Measurements from ENCODE around the gene SNRPN.
"Not testable (repeated sequence)": the region's sequence is repeated elsewhere in the genome, so short reads cannot be mapped to it uniquely, and the experiment has no call there.

SNRPN gene

GRCh38 chr15:24971772-24972171 is 17.0 kb downstream of the SNRPN start:
- no peak for DNase-seq

DNA sequence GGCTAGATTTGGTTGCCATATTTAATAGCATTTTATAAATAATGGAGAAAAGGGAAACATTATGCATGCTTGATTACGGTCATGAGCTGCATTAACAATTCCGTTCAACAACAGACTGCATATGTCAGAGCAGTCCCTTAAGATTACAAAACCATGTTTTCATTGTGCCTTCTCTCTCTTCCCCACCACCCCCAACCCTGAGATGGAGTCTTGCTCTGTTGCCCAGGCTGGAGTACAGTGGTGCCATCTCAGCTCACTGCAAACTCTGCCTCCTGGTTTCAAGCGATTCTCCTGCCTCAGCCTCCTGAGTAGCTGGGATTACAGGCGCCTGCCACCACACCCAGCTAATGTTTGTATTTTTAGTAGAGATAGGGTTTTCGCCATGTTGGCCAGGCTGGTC is 17.9 kb downstream of the SNRPN start:
- not testable (repeated sequence) for DNase-seq

- no peak for DNase-seq
These were observed 22.1 kb downstream of the SNRPN start for GRCh38 chr15:24976932-24977331.

DNA sequence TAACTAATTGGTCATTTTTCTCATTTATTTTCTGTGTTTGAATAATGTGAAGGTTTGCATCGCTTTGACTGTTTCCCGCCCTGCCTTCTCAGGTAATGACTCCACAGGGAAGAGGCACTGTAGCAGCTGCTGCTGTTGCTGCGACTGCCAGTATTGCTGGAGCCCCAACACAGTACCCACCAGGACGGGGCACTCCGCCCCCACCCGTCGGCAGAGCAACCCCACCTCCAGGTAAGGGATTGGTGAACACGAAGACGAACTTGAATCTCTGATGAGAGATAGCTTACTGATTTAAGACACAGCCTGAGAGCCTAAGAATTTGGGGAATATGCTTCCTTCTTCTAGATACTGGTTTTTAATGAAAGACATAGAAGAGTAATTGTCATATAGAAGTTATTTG is 22.9 kb downstream of the SNRPN start:
- DNase-seq: no peak

GRCh38 chr15:24985224-24985623 is 30.4 kb downstream of the SNRPN start:
- DNase-seq: no peak

DNA sequence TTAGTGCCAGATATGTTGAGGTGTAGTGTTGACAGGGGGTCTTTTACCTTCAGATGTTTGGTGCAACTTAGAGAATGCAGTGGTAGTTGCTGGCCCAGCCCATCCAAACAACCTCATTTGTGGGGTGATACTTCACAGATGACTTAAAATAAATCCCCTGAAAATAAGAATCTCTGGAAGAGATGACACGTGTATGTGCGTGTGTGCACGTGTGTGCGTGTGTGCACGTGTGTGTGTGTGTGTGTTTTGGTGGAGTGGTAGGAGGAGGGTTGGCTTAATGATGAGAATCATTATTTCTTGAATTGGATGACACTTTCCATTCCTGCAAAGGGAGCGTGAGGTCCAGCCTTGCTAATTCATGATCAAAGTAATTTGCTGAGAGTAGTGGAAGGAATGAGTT is 31.9 kb downstream of the SNRPN start:
- DNase-seq: no peak

DNA sequence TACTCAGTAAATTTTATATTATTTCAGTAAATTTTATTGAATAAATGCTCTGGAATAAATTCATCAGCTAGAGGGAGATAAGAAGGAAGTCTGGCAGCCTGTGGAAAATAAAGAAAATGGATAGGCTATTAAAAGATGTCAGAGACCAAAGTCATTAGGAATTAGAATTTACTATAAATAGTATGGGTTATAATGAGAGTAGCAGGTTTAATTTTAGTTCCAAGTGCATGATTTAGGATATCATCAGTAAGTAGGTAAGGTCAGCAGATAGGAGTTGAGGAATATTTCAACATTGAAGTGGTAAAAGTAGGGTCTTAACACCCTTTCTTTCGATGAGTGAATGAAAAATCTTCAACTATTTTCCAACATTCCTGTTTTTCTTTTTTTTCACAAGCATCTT is 64.6 kb downstream of the SNRPN start:
- no peak for DNase-seq

DNA sequence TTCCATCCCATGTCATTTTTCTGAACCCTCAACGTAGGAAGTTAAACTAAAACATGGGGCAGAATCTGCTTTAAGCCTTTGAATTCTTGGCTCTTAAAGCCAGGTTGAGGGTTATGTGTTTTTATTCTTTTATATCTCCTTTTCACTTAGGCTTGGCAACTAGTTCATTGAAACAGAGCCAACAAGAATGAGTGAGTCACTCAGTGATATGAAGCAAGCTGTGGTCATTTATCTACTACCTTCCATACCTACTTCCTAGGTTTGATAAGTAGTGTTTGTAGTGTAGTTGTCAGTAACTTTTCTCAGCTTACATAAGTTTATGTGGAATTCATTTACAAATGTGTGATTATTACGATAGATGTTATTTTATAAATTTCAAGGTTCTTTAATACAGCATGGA is 67.4 kb downstream of the SNRPN start:
- DNase-seq: no peak

All from CD4-positive, alpha-beta T cell treated with Interleukin-1 beta for 1 hour (primary cell).